Measurements from ENCODE around the gene MIAT.

GRCh38 chr22:26670459-26670858, 13.1 kb downstream of the MIAT start:
- no peak for TF ChIP-seq CTCF (IDR thresholded peaks at IDR 0.05 in 2 of 3, conservative IDR thresholded peaks at IDR 0.05 in 1 of 3; ENCODE audit: insufficient read depth in 2 of 3, low read depth in 1 of 3, low read length in 3 of 3)
- TF ChIP-seq GABPA (tag; conservative IDR thresholded peaks at IDR 0.05; ENCODE audit: low read depth), result no peak
- no peak for TF ChIP-seq POLR2A (conservative IDR thresholded peaks at IDR 0.05)
- TF ChIP-seq NR1H2 (CRISPR knock-in tag; IDR thresholded peaks at IDR 0.05), result no peak
- TF ChIP-seq CEBPB (tag; IDR thresholded peaks at IDR 0.05), result no peak
- no peak for TF ChIP-seq REST (IDR thresholded peaks at IDR 0.05; ENCODE audit: borderline replicate concordance)
- TF ChIP-seq REST (CRISPR knock-in tag; IDR thresholded peaks at IDR 0.05; ENCODE audit: low read depth), result no peak
- TF ChIP-seq ZNF449 (CRISPR knock-in tag; IDR thresholded peaks at IDR 0.05), result no peak
